CD14-positive monocyte (primary cell): ENCODE measurements around the gene CENPA. TPM values are rescaled to one million over a fixed set of nuclear protein-coding genes. Genes with fewer than 3 reads are reported as not detected.

ENCODE experiments used
- DNase-seq, 3 donors: peaks; one replicate each; pipeline ENCODE4 v3.0.0-alpha.2; 2011 to 2022
- H2AFZ ChIP-seq: 2 replicates; pipeline ENCODE4 v1.6.0; 2012; ENCODE audit warnings: mild to moderate bottlenecking, low read depth, low read length, inconsistent platforms; ENCODE audit not compliant: insufficient read depth, poor library complexity, severe bottlenecking
- H3K27ac ChIP-seq, 2 donors: 1 replicate in 1 of 2; 2 replicates in 1 of 2; pipeline ENCODE4 v1.5.1; 2012 to 2013; ENCODE audit warnings: low read length in 2 of 2, control low read depth in 1 of 2, inconsistent platforms in 1 of 2, low read depth in 1 of 2, mild to moderate bottlenecking in 1 of 2
- H3K27me3 ChIP-seq, 2 donors: one replicate each; pipeline versions ENCODE4 v1.6.0 to v1.6.1; 2011 to 2013; ENCODE audit warnings: low read length in 2 of 2; ENCODE audit not compliant: control insufficient read depth in 2 of 2, insufficient read depth in 2 of 2
- H3K36me3 ChIP-seq, 2 donors: replicated peaks in 1 of 2; 1 replicate in 1 of 2; 2 replicates in 1 of 2; pipeline versions ENCODE4 v1.5.1 to v1.6.1; 2012 to 2013; ENCODE audit warnings: low read length in 2 of 2, control low read depth in 1 of 2, inconsistent platforms in 1 of 2, mild to moderate bottlenecking in 1 of 2; ENCODE audit not compliant: insufficient read depth in 2 of 2, control insufficient read depth in 1 of 2
- H3K4me1 ChIP-seq, 2 donors: 1 replicate in 1 of 2; 2 replicates in 1 of 2; pipeline versions ENCODE4 v1.5.1 to v1.6.1; 2012 to 2013; ENCODE audit warnings: low read length in 2 of 2, control low read depth in 1 of 2, inconsistent platforms in 1 of 2, mild to moderate bottlenecking in 1 of 2, moderate library complexity in 1 of 2; ENCODE audit not compliant: insufficient read depth in 2 of 2, control insufficient read depth in 1 of 2
- H3K4me2 ChIP-seq: replicated peaks from 2 replicates; pipeline ENCODE3; 2012; ENCODE audit warnings: low read length, moderate library complexity, mild to moderate bottlenecking; ENCODE audit not compliant: poor library complexity, severe bottlenecking; ENCODE audit errors: extremely low read depth
- H3K4me3 ChIP-seq, 3 experiments: fragments of 200-600 bp in 1 of 3; sonication (generic) in 1 of 3; replicated peaks in 1 of 3; 1 replicate in 2 of 3; 2 replicates in 1 of 3; pipeline ENCODE4 v1.5.1; 2011 to 2013; ENCODE audit warnings: low read length in 3 of 3, mild to moderate bottlenecking in 3 of 3, control low read depth in 2 of 3, low read depth in 2 of 3, inconsistent platforms in 1 of 3, moderate library complexity in 1 of 3
- H3K79me2 ChIP-seq: 2 replicates; pipeline ENCODE4 v1.6.0; 2012; ENCODE audit warnings: mild to moderate bottlenecking, control low read depth, inconsistent platforms, low read length, moderate library complexity; ENCODE audit not compliant: insufficient read depth
- H3K9ac ChIP-seq: 2 replicates; pipeline ENCODE4 v1.6.0; 2017; ENCODE audit warnings: low read length, mild to moderate bottlenecking; ENCODE audit not compliant: insufficient read depth, poor library complexity, severe bottlenecking
- H3K9me3 ChIP-seq, 2 donors: replicated peaks in 1 of 2; 1 replicate in 1 of 2; 2 replicates in 1 of 2; pipeline versions ENCODE4 v1.5.1 to v1.6.1; 2012 to 2013; ENCODE audit warnings: low read length in 2 of 2, control low read depth in 1 of 2; ENCODE audit not compliant: control insufficient read depth in 1 of 2, insufficient read depth in 1 of 2
- H4K20me1 ChIP-seq: 2 replicates; pipeline ENCODE4 v1.6.0; 2012; ENCODE audit warnings: mild to moderate bottlenecking, low read length, control low read depth, moderate library complexity; ENCODE audit not compliant: insufficient read depth
- H3K27ac Mint-ChIP-seq, 7 donors: one replicate each; pipeline ENCODE4 v1.8.0; 2020; ENCODE audit warnings: mild to moderate bottlenecking in 7 of 7, mixed read lengths in 7 of 7, moderate library complexity in 6 of 7, inconsistent platforms in 2 of 7
- H3K27me3 Mint-ChIP-seq, 3 donors: one replicate each; pipeline ENCODE4 v1.8.0; 2021 to 2022; ENCODE audit warnings: low read depth in 3 of 3, mild to moderate bottlenecking in 3 of 3, mixed read lengths in 3 of 3, moderate library complexity in 3 of 3, inconsistent platforms in 1 of 3
- H3K36me3 Mint-ChIP-seq, 2 donors: one replicate each; pipeline ENCODE4 v1.8.0; 2020; ENCODE audit warnings: mixed read lengths in 2 of 2, inconsistent platforms in 1 of 2, mild to moderate bottlenecking in 1 of 2
- H3K4me1 Mint-ChIP-seq: one replicate; pipeline ENCODE4 v1.8.0; 2020; ENCODE audit warnings: mild to moderate bottlenecking, mixed read lengths
- H3K4me3 Mint-ChIP-seq, 2 donors: one replicate each; pipeline ENCODE4 v1.8.0; 2020; ENCODE audit warnings: mild to moderate bottlenecking in 2 of 2, mixed read lengths in 2 of 2, moderate library complexity in 1 of 2
- H3K9me3 Mint-ChIP-seq, 7 donors: one replicate each; pipeline ENCODE4 v1.8.0; 2020 to 2022; ENCODE audit warnings: mixed read lengths in 7 of 7, mild to moderate bottlenecking in 6 of 7, moderate library complexity in 6 of 7, inconsistent platforms in 2 of 7
- CTCF ChIP-seq: fragments of 200-600 bp; IDR thresholded peaks from one replicate; pipeline ENCODE4 v1.8.0; 2022; ENCODE audit warnings: antibody characterized with exemption, mild to moderate bottlenecking
- WGBS: methylation state at CpG from one replicate; pipeline ENCODE4 v1.1.5; 2013; ENCODE audit warnings: missing lambda C conversion rate; ENCODE audit not compliant: insufficient coverage; 5-methylcytosine and 5-hydroxymethylcytosine counted together
- intact Hi-C, 2 donors: fragments of 100-400 bp; cut with micrococcal nuclease; formaldehyde crosslinking; loops; one replicate each; pipeline versions ENCODE4 v1.15.0 to v1.15.1; 2023
- polyA plus RNA-seq, 3 donors: library from polyadenylated mRNA; depleted of rRNA in 1 of 3; unstranded in 2 of 3; stranded (reverse) in 1 of 3; fragments of 300-500 nt in 2 of 3; fragments of >200 nt in 1 of 3; fragmentation: Illumina TruSeq in 2 of 3; gene quantifications; 1 replicate in 2 of 3; 2 replicates in 1 of 3; pipeline ENCODE4 v1.2.3, GENCODE V29; 2012 to 2021

The CENPA gene
- polyA plus RNA-seq, 3 donors = 0.24 TPM; not detected in 2

GRCh38 chr2:26752656-26753055 lies 33.2 kb upstream of the CENPA start:
- H3K4me3 ChIP-seq = no peak overlapping the region
- TF ChIP-seq CTCF = no peak
- H3K4me1 Mint-ChIP-seq = peaks cover 10% of the 10 kb centered on the region
- no peak overlapping the region for H3K9ac ChIP-seq
- no peak overlapping the region for H2AFZ ChIP-seq
- no peaks in the 10 kb centered on the region for H4K20me1 ChIP-seq
- H3K4me2 ChIP-seq = no peak overlapping the region
- DNase-seq = no peak
- H3K4me3 Mint-ChIP-seq = no peak overlapping the region
- no peaks in the 10 kb centered on the region for H3K36me3 ChIP-seq
- H3K27me3 ChIP-seq = no peaks in the 10 kb centered on the region
- no peaks in the 10 kb centered on the region for H3K9me3 Mint-ChIP-seq
- no peak overlapping the region for H3K27ac Mint-ChIP-seq
- H3K27me3 Mint-ChIP-seq = peaks cover 0 to 3% (median 0%) of the 10 kb centered on the region in 3 donors
- H3K79me2 ChIP-seq = no peaks in the 10 kb centered on the region
- no peaks in the 10 kb centered on the region for H3K4me1 ChIP-seq
- intact Hi-C loops = no loop called here
- WGBS = 83% methylated on average over 1 of the region's 3 CpGs
- no peaks in the 10 kb centered on the region for H3K9me3 ChIP-seq
- no peak overlapping the region for H3K27ac ChIP-seq
- H3K36me3 Mint-ChIP-seq = no peaks in the 10 kb centered on the region

DNA sequence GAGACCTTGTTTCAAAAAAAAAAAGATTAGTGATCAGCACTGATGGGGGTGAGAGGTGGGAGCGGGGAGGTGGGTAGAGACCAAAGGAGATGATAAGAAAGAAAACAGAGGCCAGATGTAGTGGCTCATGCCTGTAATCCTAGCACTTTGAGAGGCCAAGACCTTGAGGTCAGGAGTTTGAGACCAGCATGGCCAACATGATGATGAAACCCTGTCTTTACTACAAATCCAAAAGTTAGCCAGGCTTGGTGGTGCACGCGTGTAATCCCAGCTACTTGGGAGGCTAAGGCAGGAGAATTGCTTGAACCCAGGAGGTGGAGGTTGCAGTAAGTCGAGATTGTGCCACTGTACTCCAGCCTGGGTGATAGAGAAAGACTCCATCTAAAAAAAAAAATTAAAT lies 31.3 kb upstream of the CENPA start:
- no peaks in the 10 kb centered on the region for H3K4me1 ChIP-seq
- no peak overlapping the region for H3K9ac ChIP-seq
- intact Hi-C loops = no loop called here
- no peaks in the 10 kb centered on the region for H3K36me3 ChIP-seq
- no peaks in the 10 kb centered on the region for H3K9me3 ChIP-seq
- Mint-ChIP-seq H3K4me1 (peaks cover 16% of the 10 kb centered on the region), H3K9me3 (no peaks in the 10 kb centered on the region), H3K4me3 (no peak overlapping the region), H3K27ac (no peak overlapping the region), H3K36me3 (no peaks in the 10 kb centered on the region), H3K27me3 (peaks cover 0 to 3% (median 1%) of the 10 kb centered on the region in 3 donors)
- no peaks in the 10 kb centered on the region for H4K20me1 ChIP-seq
- no peak overlapping the region for H3K4me3 ChIP-seq
- no peaks in the 10 kb centered on the region for H3K27me3 ChIP-seq
- no peak overlapping the region for H3K27ac ChIP-seq
- 100% methylated on average over 1 of the region's 4 CpGs for WGBS
- H3K4me2 ChIP-seq = no peak overlapping the region
- no peaks in the 10 kb centered on the region for H3K79me2 ChIP-seq
- no peak for DNase-seq
- H2AFZ ChIP-seq = no peak overlapping the region
- TF ChIP-seq CTCF = no peak
